Stimulated activated CD4-positive, alpha-beta T cell treated with anti-CD3 and anti-CD28 coated beads, TNF-alpha, amount 100 ng/mL, for 24 hours (primary cell): ENCODE results near the gene NOX4.
"Not testable (repeated sequence)": the region's sequence is repeated elsewhere in the genome, so short reads cannot be mapped to it uniquely, and the experiment has no call there.

Experiments
- DNase-seq, 3 experiments: peaks; one replicate each; pipeline ENCODE4 v3.0.0-alpha.2; 2020; ENCODE audit warnings: low read depth in 3 of 3

Gene NOX4

DNA sequence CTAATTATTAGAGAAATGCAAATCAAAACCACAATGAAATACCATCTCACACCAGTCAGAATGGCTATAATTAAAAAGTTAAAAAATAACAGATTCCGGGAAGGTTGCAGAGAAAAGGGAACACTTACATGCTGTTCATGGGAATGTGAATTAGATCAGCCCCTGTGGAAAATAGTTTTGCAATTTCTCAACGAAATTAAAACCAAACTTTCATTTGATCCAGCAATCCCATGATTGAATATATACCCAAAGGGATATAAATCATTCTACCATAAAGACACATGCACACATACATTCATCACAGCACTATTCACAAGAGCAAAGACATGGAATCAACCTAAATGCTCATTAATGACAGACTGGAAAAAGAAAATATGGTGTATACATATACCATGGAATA, 32.5 kb downstream of the NOX4 start:
- DNase-seq, result no peak

DNA sequence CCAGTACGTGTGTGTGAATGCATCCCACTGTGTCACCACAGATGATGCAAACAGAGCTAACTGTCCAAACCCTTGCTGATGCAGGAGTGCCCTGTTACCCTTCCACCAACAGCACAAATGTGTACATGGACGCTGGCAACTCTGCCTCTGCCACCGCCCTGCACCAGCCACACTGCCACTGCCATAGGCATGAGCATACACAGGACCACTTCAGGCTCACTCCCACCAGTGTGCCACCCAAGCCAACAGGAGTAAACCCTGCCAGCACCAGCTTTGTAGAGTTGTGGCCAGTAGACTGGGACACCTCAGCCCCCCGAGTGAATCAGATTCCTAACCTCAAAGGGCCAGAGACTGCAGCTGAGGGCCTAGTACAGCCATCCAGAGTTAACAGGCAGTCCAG, 34.0 kb downstream of the NOX4 start:
- no peak for DNase-seq

- no peak for DNase-seq
These were observed 34.5 kb downstream of the NOX4 start for GRCh38 chr11:89456681-89457080.

DNA sequence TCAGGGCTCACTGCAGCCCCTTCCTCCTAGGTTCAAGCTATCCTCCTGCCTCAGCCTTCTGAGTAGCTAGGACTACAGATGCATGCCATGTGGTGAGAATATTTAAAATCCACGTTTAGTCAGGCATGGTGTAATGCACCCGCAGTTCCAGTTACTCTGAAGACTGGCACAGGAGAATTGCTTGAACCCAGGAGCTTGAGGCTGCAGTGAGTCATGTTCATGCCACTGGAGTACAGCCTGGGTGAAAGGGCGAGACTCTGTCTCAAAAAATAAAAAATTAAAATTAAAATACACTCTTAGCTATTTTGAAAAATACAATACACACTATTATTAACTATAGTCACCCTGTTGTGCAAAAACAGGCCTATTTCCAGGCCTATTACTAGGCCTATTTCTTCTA, 38.4 kb downstream of the NOX4 start:
- no peak for DNase-seq

GRCh38 chr11:89447845-89448244, 43.3 kb downstream of the NOX4 start:
- DNase-seq, result no peak

GRCh38 chr11:89443361-89444322, 47.5 kb downstream of the NOX4 start:
- no peak for DNase-seq

DNA sequence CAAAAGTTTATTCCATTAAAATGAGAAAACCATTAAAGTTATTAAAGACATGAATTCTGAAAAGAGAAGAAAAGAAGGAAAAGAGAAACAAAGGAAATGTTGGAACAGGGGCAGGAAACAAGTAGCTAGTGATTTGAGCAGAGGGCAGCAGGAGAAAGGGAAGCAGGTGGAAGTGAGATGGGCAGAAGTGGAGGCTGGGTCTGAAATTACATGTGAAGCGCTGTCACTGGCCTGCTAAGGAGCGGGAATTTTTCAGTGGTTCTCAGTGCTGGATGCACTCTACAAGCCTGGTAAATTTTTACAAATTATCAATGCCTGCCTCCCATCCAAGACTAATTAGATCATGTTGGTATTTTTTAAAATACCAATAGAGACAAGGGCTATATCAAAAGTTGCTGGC, 48.4 kb downstream of the NOX4 start:
- no peak for DNase-seq

DNA sequence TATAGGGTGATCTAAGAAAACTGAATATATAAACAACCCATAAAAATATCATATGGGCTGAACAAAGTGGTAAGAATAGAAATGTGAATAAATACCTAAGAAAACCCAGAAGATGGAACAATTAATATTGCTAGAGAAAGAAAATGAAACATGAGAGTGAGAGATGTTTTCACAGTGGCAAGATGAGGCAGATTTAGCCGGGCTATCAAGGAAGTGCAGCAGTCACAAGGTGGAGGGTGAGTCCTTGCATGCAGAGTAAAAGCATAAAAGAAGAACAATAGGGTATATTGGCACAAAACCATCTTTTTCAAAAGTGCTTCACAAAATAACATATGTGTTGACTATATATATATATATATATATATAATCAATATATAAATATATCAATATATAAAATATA, 49.6 kb downstream of the NOX4 start:
- DNase-seq, result no peak

DNA sequence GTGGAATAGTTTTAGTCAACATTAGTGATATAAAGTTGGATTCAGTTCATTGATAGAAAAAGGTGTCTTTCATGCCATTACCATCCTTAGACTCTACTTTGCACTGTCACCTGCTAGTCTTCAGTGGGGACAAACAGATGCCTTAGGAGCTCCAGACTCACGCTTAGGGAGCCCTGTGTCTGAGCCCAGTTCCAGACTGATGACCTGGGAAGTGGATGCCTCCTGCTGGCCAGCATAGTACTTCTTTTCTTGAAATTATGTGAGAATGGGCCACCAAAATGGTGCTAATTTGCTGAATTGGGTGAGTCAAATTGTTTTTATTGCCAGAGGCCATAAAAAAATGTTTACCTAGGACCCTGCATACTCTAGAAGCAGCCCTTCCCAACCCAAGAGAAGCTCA, 53.9 kb downstream of the NOX4 start:
- DNase-seq, result no peak

GRCh38 chr11:89436071-89436470, 55.1 kb downstream of the NOX4 start:
- DNase-seq, result no peak

GRCh38 chr11:89433278-89433677, 57.9 kb downstream of the NOX4 start:
- no peak for DNase-seq

DNA sequence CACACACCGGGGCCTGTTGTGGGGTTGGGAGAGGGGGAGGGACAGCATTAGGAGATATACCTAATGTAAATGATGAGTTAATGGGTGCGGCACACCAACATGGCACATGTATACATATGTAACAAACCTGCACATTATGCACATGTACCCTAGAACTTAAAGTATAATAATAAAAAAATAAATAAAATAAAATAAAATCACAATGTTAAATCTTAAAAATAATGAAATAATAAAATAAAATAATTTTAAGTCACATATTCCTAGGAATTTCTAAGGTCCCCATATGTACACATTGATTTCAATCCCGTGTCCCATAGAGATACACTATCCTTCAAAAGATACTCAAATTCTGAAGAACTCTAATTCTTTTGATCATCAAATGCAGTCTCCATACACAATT, 59.0 kb downstream of the NOX4 start:
- DNase-seq, result not testable (repeated sequence)

GRCh38 chr11:89426501-89426900, 64.7 kb downstream of the NOX4 start:
- DNase-seq, result not testable (repeated sequence)

DNA sequence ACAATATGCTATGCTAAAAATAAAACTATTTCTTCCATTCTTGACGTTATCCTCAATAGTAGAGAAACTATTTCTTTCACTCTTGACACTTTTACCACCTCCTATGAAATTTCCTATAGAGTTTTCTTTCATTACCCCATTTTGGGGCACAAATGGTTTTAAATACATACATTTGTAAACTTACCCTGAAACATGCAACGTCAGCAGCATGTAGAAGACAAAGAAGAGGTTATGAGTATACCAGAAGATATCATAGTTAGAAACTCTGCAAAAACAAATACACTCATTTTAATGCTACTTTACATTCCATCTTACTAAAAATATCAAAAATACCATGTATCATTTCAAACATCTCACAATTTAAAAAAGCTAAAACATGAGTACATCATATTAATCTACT, 69.5 kb downstream of the NOX4 start:
- no peak for DNase-seq

DNA sequence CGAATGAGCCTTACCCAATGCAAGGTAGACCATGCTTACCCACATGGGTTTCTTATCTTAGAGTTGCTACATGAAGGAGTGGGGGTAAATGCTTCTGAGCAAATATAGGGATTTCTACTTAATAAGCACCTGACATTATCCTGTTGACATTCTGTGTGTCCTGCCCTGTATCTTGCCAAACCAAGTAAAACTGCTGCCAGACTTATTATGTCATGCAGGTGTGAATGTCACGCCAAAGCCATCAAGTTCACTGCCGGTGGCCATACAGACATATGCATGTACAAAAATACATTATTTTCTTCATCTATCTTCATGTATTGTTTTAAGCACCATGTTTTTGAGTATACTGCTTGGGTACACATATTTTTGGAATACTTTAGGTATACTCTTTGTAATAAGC, 70.2 kb downstream of the NOX4 start:
- DNase-seq, result no peak

- no peak for DNase-seq
These were observed 74.2 kb downstream of the NOX4 start for GRCh38 chr11:89416961-89417360.

DNA sequence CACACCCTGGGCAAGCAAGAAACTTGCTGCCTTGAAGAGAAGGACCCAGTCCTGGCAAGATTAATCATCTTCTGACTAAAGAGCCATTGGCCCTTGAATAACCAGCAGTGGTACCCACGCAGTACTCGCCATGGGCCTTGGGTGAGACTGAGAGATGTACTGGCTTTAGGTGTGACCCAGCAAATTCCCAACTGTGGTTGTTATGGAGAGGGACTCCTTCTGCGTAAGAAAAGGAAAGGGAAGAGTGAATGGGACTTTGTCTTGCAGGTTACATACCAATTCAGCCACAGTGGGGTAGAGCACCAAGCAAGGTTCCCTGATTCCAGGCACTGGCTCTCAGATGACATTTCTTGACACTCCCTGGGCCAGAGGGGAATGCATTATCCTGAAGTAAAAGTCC, 80.1 kb downstream of the NOX4 start:
- DNase-seq, result not testable (repeated sequence)

DNA sequence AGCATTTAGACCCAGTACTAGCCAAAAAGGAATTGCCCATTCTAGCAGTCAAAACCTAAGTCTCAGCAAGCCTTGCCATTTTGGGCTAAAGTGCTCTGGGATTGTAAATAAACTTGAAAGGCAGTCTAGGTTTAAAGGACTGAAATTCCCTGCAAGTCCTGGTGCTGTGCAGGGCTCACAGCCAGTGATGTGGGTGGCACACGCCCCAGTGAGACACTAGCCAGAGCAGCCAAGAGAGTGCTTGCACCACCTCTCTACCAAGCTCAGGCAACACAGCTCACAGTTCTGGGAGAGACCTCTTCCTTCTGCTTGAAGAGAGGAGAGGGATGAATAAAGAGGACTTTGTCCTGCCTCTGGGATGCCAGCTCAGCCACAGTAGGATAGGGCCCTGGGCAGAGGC, 80.5 kb downstream of the NOX4 start:
- DNase-seq, result not testable (repeated sequence)

DNA sequence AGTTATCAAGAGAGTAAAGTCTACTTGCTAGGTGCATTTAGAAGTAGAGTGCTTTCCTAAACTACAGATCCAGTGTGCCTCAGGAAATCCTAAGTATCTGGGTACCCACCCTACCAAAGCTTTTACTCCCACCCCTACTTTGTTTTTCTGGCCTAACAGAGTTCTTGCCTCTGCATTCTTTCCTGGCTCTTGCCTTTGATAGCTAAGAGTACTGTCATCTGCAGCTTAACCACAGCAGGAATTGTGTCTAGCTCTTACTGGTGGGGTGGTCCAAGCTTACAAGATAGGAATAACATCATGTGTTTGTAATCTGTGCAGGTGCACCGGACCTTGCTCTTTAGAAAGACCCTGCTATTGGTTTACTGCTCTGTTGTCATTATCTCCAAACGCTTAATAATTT, 82.7 kb downstream of the NOX4 start:
- not testable (repeated sequence) for DNase-seq

DNA sequence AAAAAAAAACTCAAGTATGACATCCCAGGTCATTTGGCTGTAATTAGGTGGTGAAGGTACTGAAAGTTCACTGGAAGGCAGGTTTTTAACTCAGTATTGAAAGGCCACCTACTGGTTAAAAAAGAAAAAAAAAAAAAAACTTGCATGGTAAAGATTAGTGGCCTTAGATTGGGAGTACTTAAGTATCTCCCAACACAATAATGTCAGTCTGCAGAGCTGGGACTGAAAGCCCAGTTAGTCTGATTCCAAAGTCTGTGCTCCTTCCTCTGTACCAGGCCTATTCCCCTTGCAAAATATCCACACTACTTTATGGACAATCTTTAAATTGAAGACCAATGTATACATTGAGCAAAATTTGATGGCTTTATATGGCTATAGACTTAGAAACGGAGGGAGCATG, 85.5 kb downstream of the NOX4 start:
- DNase-seq, result no peak

DNA sequence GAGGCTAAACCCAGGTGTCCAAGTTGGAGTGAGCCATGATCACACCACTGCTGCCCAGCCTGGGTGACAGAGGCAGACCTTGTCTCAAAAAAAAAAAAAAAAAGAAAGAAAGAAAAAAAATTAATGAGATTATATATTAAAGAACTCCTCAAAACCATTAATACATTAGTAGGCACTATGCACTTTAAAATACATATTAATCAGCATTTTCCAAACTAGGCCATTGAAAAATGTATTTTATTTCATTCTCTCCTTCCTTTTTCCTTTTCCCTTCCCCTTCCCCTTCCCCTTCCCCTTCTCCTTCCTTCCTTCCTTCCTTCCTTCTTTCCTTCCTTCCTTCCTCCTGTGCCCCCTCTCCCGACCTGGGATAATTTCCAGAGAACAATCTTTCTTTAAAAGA, 99.5 kb downstream of the NOX4 start:
- DNase-seq, result not testable (repeated sequence)

GRCh38 chr11:89387501-89387900, 103.7 kb downstream of the NOX4 start:
- DNase-seq, result not testable (repeated sequence)

GRCh38 chr11:89382986-89383385, 108.2 kb downstream of the NOX4 start:
- DNase-seq, result not testable (repeated sequence)

DNA sequence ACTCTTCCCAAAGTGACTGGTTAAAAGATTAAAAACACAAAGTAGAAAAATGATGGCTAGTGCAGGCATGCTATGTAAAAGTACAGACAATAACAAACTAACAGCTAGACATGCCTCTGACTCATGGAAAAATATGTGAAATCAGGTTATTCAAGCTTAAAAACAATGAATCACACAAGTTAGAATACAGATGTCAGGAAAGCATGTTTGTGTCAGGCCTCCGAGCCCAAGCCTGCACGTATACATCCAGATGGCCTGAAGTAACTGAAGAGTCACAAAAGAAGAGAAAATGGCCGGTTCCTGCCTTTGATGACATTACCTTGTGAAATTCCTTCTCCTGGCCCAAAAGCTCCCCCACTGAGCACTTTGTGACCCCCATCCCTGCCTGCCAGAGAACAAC, 110.1 kb downstream of the NOX4 start:
- DNase-seq, result no peak
